ENCODE measurements around the gene SHH. TPM values are rescaled to one million over a fixed set of nuclear protein-coding genes. Genes with fewer than 3 reads are reported as not detected.
A peak's percentile ranks its signal among the peaks of the same experiment; 100 is the strongest.

Gene SHH
- total and polyA plus RNA-seq, 2 of the 13 experiments (the other 11 are each of a cell fraction or from before 2014, with no cell fraction given), result 1.9 to 3.4 TPM

GRCh38 chr7:155860461-155860839 lies 48.2 kb upstream of the SHH start:
- 0 out of 2 replicates have a peak, but pooled peaks have one; percentile 15 for TF ChIP-seq ZNF263 (CRISPR knock-in tag; IDR thresholded peaks at IDR 0.05)
- TF ChIP-seq CERS6 (CRISPR knock-in tag; IDR thresholded peaks at IDR 0.05), result no peak
- no peak for TF ChIP-seq SKIL (CRISPR knock-in tag; IDR thresholded peaks at IDR 0.05; ENCODE audit: borderline replicate concordance)
- no peak overlapping the region for H3K4me2 ChIP-seq (ENCODE audit: low read depth, low read length)
- intact Hi-C loops (cut with micrococcal nuclease; ENCODE audit: unreplicated experiment), result no loop called here
- H3K79me2 ChIP-seq (ENCODE audit: insufficient read depth, low read length), result no peaks in the 10 kb centered on the region
- no peak for DNase-seq (ENCODE audit: low spot score)
- ChIA-PET CTCF (ENCODE audit: low intra/inter-chr PET ratio, low total read pairs) (no interaction called here), POLR2A (no interaction called here)
- no peak overlapping the region for H3K4me3 ChIP-seq (replicated peaks in 1 of 3; ENCODE audit: insufficient read depth in 1 of 3, low read depth in 2 of 3, low read length in 3 of 3)
- no peaks in the 10 kb centered on the region for H4K20me1 ChIP-seq (ENCODE audit: insufficient read depth, low read length)
- H3K9me3 ChIP-seq (ENCODE audit: low read length), result no peaks in the 10 kb centered on the region
- 3% methylated on average over 3 of the region's 4 CpGs for WGBS (ENCODE audit: low lambda C conversion rate)
- H3K27me3 ChIP-seq (ENCODE audit: control insufficient read depth in 1 of 2, insufficient read depth in 2 of 2, low read length in 2 of 2), result peaks cover 5 to 19% of the 10 kb centered on the region in 2 experiments; a peak in 4 of 5 replicates
- H3K27ac ChIP-seq (ENCODE audit: extremely low read length, insufficient read depth, low read length), result no peak overlapping the region
- no peak overlapping the region for H3K9ac ChIP-seq (ENCODE audit: insufficient read depth, low read depth, low read length)
- ATAC-seq, result no peak; the same call in 2 of the 3 replicates
- H3K36me3 ChIP-seq (replicated peaks in 1 of 2; ENCODE audit: control insufficient read depth in 1 of 2, insufficient read depth in 2 of 2, low read length in 2 of 2), result no peaks in the 10 kb centered on the region
- no TSS peak for BruUV-seq (replicated peaks)
- no peak for FAIRE-seq
- in situ Hi-C loops (cut with HindIII; ENCODE audit: extremely low pct_ligation_motif_present, low pct_unique_long_range_greater_than_20kb), result no loop called here
- no peak overlapping the region for H2AFZ ChIP-seq (ENCODE audit: low read length)
- H3K4me1 ChIP-seq (ENCODE audit: insufficient read depth, low read length), result peaks cover 22% of the 10 kb centered on the region

- ChIA-PET CTCF (ENCODE audit: low intra/inter-chr PET ratio, low total read pairs) (no interaction called here), POLR2A (no interaction called here)
- H3K36me3 ChIP-seq (replicated peaks in 1 of 2; ENCODE audit: control insufficient read depth in 1 of 2, insufficient read depth in 2 of 2, low read length in 2 of 2), result no peaks in the 10 kb centered on the region
- H3K9ac ChIP-seq (ENCODE audit: insufficient read depth, low read depth, low read length), result no peak overlapping the region
- in situ Hi-C loops (cut with HindIII; ENCODE audit: extremely low pct_ligation_motif_present, low pct_unique_long_range_greater_than_20kb) (no loop called here), intact Hi-C loops (cut with micrococcal nuclease; ENCODE audit: unreplicated experiment) (no loop called here)
- DNase-seq (ENCODE audit: low spot score) (no peak), FAIRE-seq (no peak), ATAC-seq (no peak)
- 0% methylated on average over 3 of the region's 3 CpGs for WGBS (ENCODE audit: low lambda C conversion rate)
- H3K9me3 ChIP-seq (ENCODE audit: low read length), result no peaks in the 10 kb centered on the region
- H3K4me1 ChIP-seq (ENCODE audit: insufficient read depth, low read length), result peaks cover 12% of the 10 kb centered on the region
- BruUV-seq (replicated peaks), result no TSS peak
- no peaks in the 10 kb centered on the region for H3K79me2 ChIP-seq (ENCODE audit: insufficient read depth, low read length)
- no peak overlapping the region for H2AFZ ChIP-seq (ENCODE audit: low read length)
- no peaks in the 10 kb centered on the region for H4K20me1 ChIP-seq (ENCODE audit: insufficient read depth, low read length)
- H3K27ac ChIP-seq (ENCODE audit: extremely low read length, insufficient read depth, low read length), result no peak overlapping the region
- no peak overlapping the region for H3K4me3 ChIP-seq (replicated peaks in 1 of 3; ENCODE audit: insufficient read depth in 1 of 3, low read depth in 2 of 3, low read length in 3 of 3)
- H3K27me3 ChIP-seq (ENCODE audit: control insufficient read depth in 1 of 2, insufficient read depth in 2 of 2, low read length in 2 of 2), result peaks cover 0 to 5% of the 10 kb centered on the region in 2 experiments; a peak in 1 of 5 replicates
- no peak overlapping the region for H3K4me2 ChIP-seq (ENCODE audit: low read depth, low read length)
- TF ChIP-seq NCOA2 (CRISPR knock-in tag; IDR thresholded peaks at IDR 0.05), result no peak
- TF ChIP-seq ZBTB3 (CRISPR knock-in tag; IDR thresholded peaks at IDR 0.05; ENCODE audit: borderline replicate concordance, low read depth), result no peak
- TF ChIP-seq TAF15 (IDR thresholded peaks at IDR 0.05; ENCODE audit: low read depth, low read length, poor library complexity, severe bottlenecking), result no peak
- no peak for TF ChIP-seq ELF1 (CRISPR knock-in tag; IDR thresholded peaks at IDR 0.05)
- TF ChIP-seq ZNF883 (CRISPR knock-in tag; IDR thresholded peaks at IDR 0.05; ENCODE audit: not compliant biosample characterization), result no peak
- no peak for TF ChIP-seq KLF16 (CRISPR knock-in tag; IDR thresholded peaks at IDR 0.05)
- TF ChIP-seq ZNF639 (CRISPR knock-in tag; conservative IDR thresholded peaks at IDR 0.05), result no peak
- TF ChIP-seq SSRP1 (CRISPR knock-in tag; IDR thresholded peaks at IDR 0.05), result no peak
- no peak for TF ChIP-seq ZNF570 (CRISPR knock-in tag; IDR thresholded peaks at IDR 0.05; ENCODE audit: borderline replicate concordance)
- TF ChIP-seq ZNF282 (IDR thresholded peaks at IDR 0.05; ENCODE audit: partially characterized antibody), result peak; percentile 48
These were observed 46.3 kb upstream of the SHH start for GRCh38 chr7:155858521-155859061.

Data from HepG2 (cell line).